A549 treated with Hydrocortisone at 1 μM for 4 hours (cell line): Measurements from ENCODE around the gene CREG2. TPM values are rescaled to one million over a fixed set of nuclear protein-coding genes. Genes with fewer than 3 reads are reported as not detected.

Source experiments
- total RNA-seq: library from RNA; stranded (reverse); fragments of 200-300 nt; extraction: Qiagen RNA extraction; gene quantifications from 5 replicates; pipeline ENCODE4 v1.2.3, GENCODE V29; 2022

The CREG2 gene
- 8.8 to 13.5 TPM (median 12.1 TPM) in 5 replicates for total RNA-seq

GRCh38 chr2:101387151-101387834 lies at the start of gene CREG2:
Gene CREG2 (minus strand): TSS chr2:101387503. CDS start chr2:101387457, 46 bp downstream.

GRCh38 chr2:101308432-101309210 lies 78.7 kb downstream of the CREG2 start, which contains the start of gene RNF149:
Gene RNF149 (minus strand): TSS chr2:101308701. CDS start chr2:101308588, 113 bp downstream.

Other genes starting within 250 kb of the CREG2 start
- gene TBC1D8, start 236.1 kb downstream of the CREG2 start, total RNA-seq, result 76.4 to 104 TPM (median 96.6 TPM) in 5 replicates
- gene CNOT11, start 134.6 kb downstream of the CREG2 start, total RNA-seq, result 39.1 to 50.9 TPM (median 41.0 TPM) in 5 replicates
- gene RNF149, start 78.8 kb downstream of the CREG2 start, total RNA-seq, result 38.4 to 47.3 TPM (median 42.8 TPM) in 5 replicates
- not detected in 5 replicates for gene RFX8, start 87.6 kb upstream of the CREG2 start, total RNA-seq